HL-60 (cell line): ENCODE measurements around the gene DBF4B.

ENCODE experiments used
- DNase-seq, 2 experiments: peaks; one replicate each; pipeline ENCODE4 v3.0.0-alpha.2; 2010 to 2020; ENCODE audit warnings: low read depth in 1 of 2, low spot score in 1 of 2
- H3K27ac ChIP-seq: fragments of 250-450 bp; sonication (Bioruptor Pico); replicated peaks from 2 replicates; pipeline ENCODE4 v1.5.1; 2020; ENCODE audit warnings: mild to moderate bottlenecking, moderate library complexity
- H3K27me3 ChIP-seq: fragments of 250-450 bp; sonication (Bioruptor Pico); 2 replicates; pipeline ENCODE4 v1.5.1; 2021; ENCODE audit warnings: mild to moderate bottlenecking, moderate library complexity; ENCODE audit not compliant: insufficient read depth, poor library complexity, severe bottlenecking
- H3K4me3 ChIP-seq: replicated peaks from 2 replicates; pipeline ENCODE4 v1.5.1; 2011; ENCODE audit warnings: mild to moderate bottlenecking, control low read depth, low read length; ENCODE audit not compliant: insufficient read depth
- CTCF ChIP-seq: IDR thresholded peaks from one replicate; pipeline ENCODE4 v1.5.1; 2011; ENCODE audit warnings: low read length, control low read depth, inconsistent platforms; ENCODE audit not compliant: insufficient read depth
- GABPA ChIP-seq: IDR thresholded peaks from 2 replicates; pipeline ENCODE4 v1.6.1; 2012; ENCODE audit warnings: low read depth
- POLR2AphosphoS5 ChIP-seq: IDR thresholded peaks from 2 replicates; pipeline ENCODE4 v1.6.1; 2012; ENCODE audit warnings: low read depth
- REST ChIP-seq: IDR thresholded peaks from 2 replicates; pipeline ENCODE4 v1.6.1; 2012; ENCODE audit warnings: low read depth; ENCODE audit not compliant: insufficient replicate concordance
- SPI1 ChIP-seq: IDR thresholded peaks from 2 replicates; pipeline ENCODE4 v1.6.1; 2012; ENCODE audit warnings: low read depth, mild to moderate bottlenecking, borderline replicate concordance

The DBF4B gene

GRCh38 chr17:44749076-44749979 is 40.9 kb downstream of the DBF4B start:
- no peak for DNase-seq
- Histone ChIP-seq H3K4me3 (no peak overlapping the region), H3K27me3 (no peaks in the 10 kb centered on the region), H3K27ac (no peak overlapping the region)
- no peak for TF ChIP-seq POLR2AphosphoS5
- TF ChIP-seq REST, result no peak
- TF ChIP-seq GABPA, result no peak
- no peak for TF ChIP-seq SPI1
- no peak for TF ChIP-seq CTCF

- H3K27me3 ChIP-seq, result no peaks in the 10 kb centered on the region
- no peak for TF ChIP-seq REST
- TF ChIP-seq SPI1, result no peak
- TF ChIP-seq CTCF, result no peak
- no peak for TF ChIP-seq POLR2AphosphoS5
- TF ChIP-seq GABPA, result no peak
- no peak overlapping the region for H3K27ac ChIP-seq
- no peak for DNase-seq
- no peak overlapping the region for H3K4me3 ChIP-seq
Observed at GRCh38 chr17:44749980-44750318, 41.5 kb downstream of the DBF4B start.

- DNase-seq, result no peak
- TF ChIP-seq REST (no peak), GABPA (no peak), CTCF (no peak), SPI1 (no peak), POLR2AphosphoS5 (no peak)
- Histone ChIP-seq H3K4me3 (no peak overlapping the region), H3K27me3 (no peaks in the 10 kb centered on the region), H3K27ac (no peak overlapping the region)
Observed at GRCh38 chr17:44751331-44751730, 42.9 kb downstream of the DBF4B start.
